ENCODE data around the gene GSTCD. TPM values are rescaled to one million over a fixed set of nuclear protein-coding genes. Genes with fewer than 3 reads are reported as not detected.

Gene GSTCD
- total and polyA plus RNA-seq, 2 donors (not counting 1 experiment from before 2014, with no cell fraction given): 5.0 to 13.2 TPM

DNA sequence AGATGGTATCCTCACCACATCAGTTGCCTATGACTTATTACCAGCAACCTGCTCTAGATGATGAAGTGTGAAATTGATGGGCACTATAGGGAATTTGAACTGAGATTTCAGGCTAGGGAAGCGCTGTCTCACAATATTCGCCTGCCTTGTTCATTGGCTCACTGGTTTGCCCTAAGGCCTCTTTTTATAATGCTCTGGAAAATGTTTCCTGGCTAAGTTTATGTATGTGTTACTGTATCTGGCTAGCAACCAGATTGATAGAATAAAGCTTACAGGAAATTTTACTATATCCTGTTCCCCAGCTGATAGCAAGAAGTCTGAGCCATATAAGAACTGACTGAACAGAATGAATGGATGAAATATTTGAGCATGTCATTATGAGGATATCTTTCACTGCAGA, 71.6 kb downstream of the GSTCD start:
- H3K79me2 ChIP-seq (ENCODE audit: control insufficient read depth, insufficient read depth, low read length): no peaks in the 10 kb centered on the region
- H3K9me3 ChIP-seq (ENCODE audit: control extremely low read depth in 1 of 3, control insufficient read depth in 2 of 3, insufficient read depth in 1 of 3, low read length in 2 of 3): peaks cover 0 to 5% (median 0%) of the 10 kb centered on the region in 3 donors
- no peaks in the 10 kb centered on the region for H3K27me3 ChIP-seq (replicated peaks in 1 of 4; ENCODE audit: control extremely low read depth in 1 of 4, control insufficient read depth in 3 of 4, insufficient read depth in 4 of 4, low read length in 3 of 4)
- no peaks in the 10 kb centered on the region for H3K4me1 ChIP-seq (ENCODE audit: control insufficient read depth in 2 of 2, insufficient read depth in 2 of 2, low read length in 2 of 2)
- 100% methylated on average over 2 of the region's 2 CpGs for WGBS (ENCODE audit: insufficient coverage)
- H3K9ac ChIP-seq (ENCODE audit: low read length): no peak overlapping the region
- H3K27ac ChIP-seq (ENCODE audit: low read length in 2 of 2): no peak overlapping the region
- no peaks in the 10 kb centered on the region for H3K27me3 Mint-ChIP-seq
- H4K20me1 ChIP-seq (ENCODE audit: control insufficient read depth, insufficient read depth, low read length, poor library complexity, severe bottlenecking): no peaks in the 10 kb centered on the region
- H3K27ac Mint-ChIP-seq: no peak overlapping the region
- ATAC-seq (ENCODE audit: low read depth) (no peak), DNase-seq (no peak)
- no peak for TF ChIP-seq EZH2 (IDR thresholded peaks at IDR 0.05; ENCODE audit: borderline replicate concordance, insufficient read depth, low read depth, low read length, poor library complexity, severe bottlenecking)
- TF ChIP-seq, protein P1, sequence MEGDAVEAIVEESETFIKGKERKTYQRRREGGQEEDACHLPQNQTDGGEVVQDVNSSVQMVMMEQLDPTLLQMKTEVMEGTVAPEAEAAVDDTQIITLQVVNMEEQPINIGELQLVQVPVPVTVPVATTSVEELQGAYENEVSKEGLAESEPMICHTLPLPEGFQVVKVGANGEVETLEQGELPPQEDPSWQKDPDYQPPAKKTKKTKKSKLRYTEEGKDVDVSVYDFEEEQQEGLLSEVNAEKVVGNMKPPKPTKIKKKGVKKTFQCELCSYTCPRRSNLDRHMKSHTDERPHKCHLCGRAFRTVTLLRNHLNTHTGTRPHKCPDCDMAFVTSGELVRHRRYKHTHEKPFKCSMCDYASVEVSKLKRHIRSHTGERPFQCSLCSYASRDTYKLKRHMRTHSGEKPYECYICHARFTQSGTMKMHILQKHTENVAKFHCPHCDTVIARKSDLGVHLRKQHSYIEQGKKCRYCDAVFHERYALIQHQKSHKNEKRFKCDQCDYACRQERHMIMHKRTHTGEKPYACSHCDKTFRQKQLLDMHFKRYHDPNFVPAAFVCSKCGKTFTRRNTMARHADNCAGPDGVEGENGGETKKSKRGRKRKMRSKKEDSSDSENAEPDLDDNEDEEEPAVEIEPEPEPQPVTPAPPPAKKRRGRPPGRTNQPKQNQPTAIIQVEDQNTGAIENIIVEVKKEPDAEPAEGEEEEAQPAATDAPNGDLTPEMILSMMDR (IDR thresholded peaks at IDR 0.05): no peak
- intact Hi-C loops (cut with micrococcal nuclease): no loop called here
- H3K36me3 ChIP-seq (replicated peaks in 1 of 2; ENCODE audit: control extremely low read depth in 1 of 2, control insufficient read depth in 1 of 2, extremely low read depth in 1 of 2, insufficient read depth in 2 of 2, low read length in 1 of 2): peaks cover 0 to 1% of the 10 kb centered on the region in 2 experiments
- no peaks in the 10 kb centered on the region for H3K4me1 Mint-ChIP-seq
- H3K9me3 Mint-ChIP-seq (ENCODE audit: insufficient read depth): no peaks in the 10 kb centered on the region
- no peak overlapping the region for H3K4me3 ChIP-seq (ENCODE audit: control extremely low read depth in 1 of 5, extremely low read depth in 1 of 5, insufficient read depth in 1 of 5, low read depth in 2 of 5, low read length in 4 of 5)
- ChIA-PET POLR2A (no interaction called here), CTCF (no interaction called here)
- H2AFZ ChIP-seq (ENCODE audit: insufficient read depth, low read depth, low read length, poor library complexity, severe bottlenecking): no peak overlapping the region
- no peak overlapping the region for H3K4me2 ChIP-seq (replicated peaks; ENCODE audit: low read depth, low read length, poor library complexity, severe bottlenecking)
- no peak overlapping the region for H3K4me3 Mint-ChIP-seq

DNA sequence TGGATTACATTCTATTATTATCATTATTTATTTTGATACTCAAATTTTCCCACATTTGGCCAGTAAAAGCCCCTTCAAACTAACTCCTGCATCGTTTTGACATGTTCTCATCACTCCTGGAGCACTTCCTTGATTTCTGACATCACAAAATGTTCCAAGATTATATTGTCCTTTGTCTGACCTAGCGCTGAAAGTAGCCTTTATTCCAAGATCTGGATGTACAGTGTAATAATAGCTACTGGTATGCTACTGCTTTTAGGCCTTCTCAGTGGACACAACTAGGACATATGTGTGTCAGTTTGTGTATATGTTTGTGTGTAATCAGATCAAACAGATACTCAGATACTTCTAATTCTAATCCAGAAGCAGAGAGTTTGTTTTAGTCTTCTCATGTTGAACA, 76.2 kb downstream of the GSTCD start:
- no peak overlapping the region for H3K4me3 Mint-ChIP-seq
- no peak overlapping the region for H2AFZ ChIP-seq (ENCODE audit: insufficient read depth, low read depth, low read length, poor library complexity, severe bottlenecking)
- H3K4me1 Mint-ChIP-seq: no peaks in the 10 kb centered on the region
- DNase-seq (no peak), ATAC-seq (ENCODE audit: low read depth) (no peak)
- H3K27ac Mint-ChIP-seq: no peak overlapping the region
- no peak overlapping the region for H3K27ac ChIP-seq (ENCODE audit: low read length in 2 of 2)
- no peak overlapping the region for H3K4me2 ChIP-seq (replicated peaks; ENCODE audit: low read depth, low read length, poor library complexity, severe bottlenecking)
- POLR2A ChIA-PET: no interaction called here
- CTCF ChIA-PET: no interaction called here
- no peak overlapping the region for H3K4me3 ChIP-seq (ENCODE audit: control extremely low read depth in 1 of 5, extremely low read depth in 1 of 5, insufficient read depth in 1 of 5, low read depth in 2 of 5, low read length in 4 of 5)
- no peaks in the 10 kb centered on the region for H3K79me2 ChIP-seq (ENCODE audit: control insufficient read depth, insufficient read depth, low read length)
- TF ChIP-seq, protein P1 (IDR thresholded peaks at IDR 0.05): no peak
- no peak for TF ChIP-seq EZH2 (IDR thresholded peaks at IDR 0.05; ENCODE audit: borderline replicate concordance, insufficient read depth, low read depth, low read length, poor library complexity, severe bottlenecking)
- H4K20me1 ChIP-seq (ENCODE audit: control insufficient read depth, insufficient read depth, low read length, poor library complexity, severe bottlenecking): no peaks in the 10 kb centered on the region
- no peaks in the 10 kb centered on the region for H3K27me3 Mint-ChIP-seq
- no peaks in the 10 kb centered on the region for H3K9me3 Mint-ChIP-seq (ENCODE audit: insufficient read depth)
- 100% methylated on average over 1 of the region's 2 CpGs for WGBS (ENCODE audit: insufficient coverage)
- no peaks in the 10 kb centered on the region for H3K4me1 ChIP-seq (ENCODE audit: control insufficient read depth in 2 of 2, insufficient read depth in 2 of 2, low read length in 2 of 2)
- H3K9me3 ChIP-seq (ENCODE audit: control extremely low read depth in 1 of 3, control insufficient read depth in 2 of 3, insufficient read depth in 1 of 3, low read length in 2 of 3): no peaks in the 10 kb centered on the region
- H3K9ac ChIP-seq (ENCODE audit: low read length): no peak overlapping the region
- no peaks in the 10 kb centered on the region for H3K27me3 ChIP-seq (replicated peaks in 1 of 4; ENCODE audit: control extremely low read depth in 1 of 4, control insufficient read depth in 3 of 4, insufficient read depth in 4 of 4, low read length in 3 of 4)
- H3K36me3 ChIP-seq (replicated peaks in 1 of 2; ENCODE audit: control extremely low read depth in 1 of 2, control insufficient read depth in 1 of 2, extremely low read depth in 1 of 2, insufficient read depth in 2 of 2, low read length in 1 of 2): peaks cover 0 to 1% of the 10 kb centered on the region in 2 experiments
- intact Hi-C loops (cut with micrococcal nuclease): no loop called here

Measured in B cell (primary cell).